ENCODE measurements around the gene FAM184A.
"Not testable (repeated sequence)": the region's sequence is repeated elsewhere in the genome, so short reads cannot be mapped to it uniquely, and the experiment has no call there.

The FAM184A gene

DNA sequence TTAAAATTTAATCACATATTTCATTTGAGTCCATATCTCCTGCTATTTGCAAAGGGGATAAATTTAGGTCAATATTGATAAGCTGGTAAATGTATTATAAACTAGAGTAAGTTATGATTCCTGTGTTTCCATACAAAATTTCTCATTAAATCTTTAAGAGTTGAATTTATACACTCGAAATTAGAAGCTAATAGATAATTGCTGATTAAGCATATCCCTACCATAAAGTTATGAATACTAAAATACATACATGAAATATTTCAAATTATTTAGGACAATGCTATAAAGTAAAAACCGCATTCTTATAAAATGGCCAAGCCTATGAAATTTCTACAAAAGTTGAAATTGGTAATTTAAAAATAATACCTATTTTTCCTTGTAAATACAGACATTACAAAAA lies 71.5 kb downstream of the FAM184A start:
- no peak for DNase-seq

DNA sequence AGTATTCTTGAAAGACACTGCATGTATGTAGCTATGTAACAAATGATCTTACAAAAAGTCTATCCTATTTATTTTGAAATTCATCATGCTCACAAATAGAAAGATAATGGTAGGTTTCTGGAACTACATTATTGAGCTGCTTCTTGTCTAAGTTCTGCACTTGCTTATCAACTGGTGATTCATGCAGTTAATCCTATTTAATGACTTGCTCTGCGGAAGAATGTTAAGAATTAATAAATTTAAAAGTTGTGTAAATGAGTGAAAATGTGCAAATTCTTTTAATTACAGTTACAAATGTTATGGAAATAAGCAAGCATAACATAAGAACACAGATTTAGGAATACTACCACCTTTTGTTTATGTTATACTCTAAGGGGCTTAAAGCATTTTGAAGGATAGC lies 76.4 kb downstream of the FAM184A start:
- DNase-seq: no peak

DNA sequence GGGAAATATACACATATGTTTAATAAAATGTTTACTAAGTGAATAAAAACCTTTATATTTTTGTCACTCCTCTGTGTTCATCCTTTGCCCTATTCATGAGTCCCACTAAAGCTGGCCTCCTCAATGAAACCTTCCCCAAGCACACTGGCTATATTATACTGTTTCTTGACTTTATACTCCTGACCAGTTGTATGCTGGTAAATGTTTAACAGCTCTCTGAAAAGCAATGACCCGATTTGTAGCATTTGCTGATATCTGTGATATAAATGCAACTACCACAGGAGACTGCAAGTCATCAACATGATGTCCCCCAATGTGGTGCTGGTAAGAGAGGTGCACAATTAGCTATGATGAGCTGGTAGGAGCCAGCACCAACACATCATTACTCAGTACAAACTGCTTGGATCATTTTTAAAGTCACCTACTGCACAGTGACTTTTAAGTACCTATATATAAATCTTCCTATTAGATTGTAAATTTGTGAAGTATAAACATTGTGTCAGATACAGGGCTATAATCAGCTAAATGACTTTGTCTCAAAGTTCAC lies 78.9 kb downstream of the FAM184A start:
- no peak for DNase-seq

DNA sequence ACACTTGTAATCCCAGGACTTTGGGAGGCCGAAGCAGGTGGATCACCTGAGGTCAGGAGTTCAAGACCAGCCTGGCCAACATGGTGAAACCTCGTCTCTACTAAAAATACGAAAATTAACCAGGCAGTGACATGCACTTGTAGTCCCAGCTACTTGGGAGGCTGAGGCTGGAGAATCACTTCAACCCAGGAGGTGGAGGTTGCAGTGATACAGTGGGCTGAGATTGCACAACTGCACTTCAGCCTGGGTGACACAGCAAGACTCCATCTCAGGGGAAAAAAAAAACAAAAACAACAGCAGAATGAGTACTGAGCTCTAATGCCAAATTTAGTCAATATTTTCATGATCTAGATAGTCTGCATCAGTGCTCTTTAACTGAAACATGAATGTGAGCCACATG lies 81.0 kb downstream of the FAM184A start:
- DNase-seq: not testable (repeated sequence)

DNA sequence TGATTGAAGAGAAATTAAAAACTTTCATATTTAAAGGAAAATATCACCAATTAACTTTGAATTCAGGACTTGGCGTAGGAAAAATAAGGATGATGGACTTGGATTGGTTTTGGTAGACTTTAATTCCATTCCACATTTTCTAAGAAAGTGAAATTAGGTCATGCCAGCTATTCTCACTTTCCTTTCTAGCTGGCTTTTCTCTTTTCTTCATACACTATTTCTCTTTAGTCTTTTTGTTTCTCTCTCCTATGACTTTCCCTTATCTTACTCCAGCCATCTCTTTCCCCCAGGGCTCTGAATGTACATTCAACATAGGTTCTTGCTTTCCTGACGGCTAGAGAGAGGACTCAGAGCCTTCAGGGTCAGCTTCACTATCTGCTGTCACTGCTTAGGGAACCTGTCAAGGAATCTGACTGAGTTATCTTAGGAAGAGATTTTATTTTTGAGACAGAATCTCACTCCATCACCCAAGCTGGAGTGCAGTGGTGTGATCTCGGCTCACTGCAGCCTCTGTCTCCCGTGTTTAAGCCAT lies 82.1 kb downstream of the FAM184A start:
- no peak for DNase-seq

DNA sequence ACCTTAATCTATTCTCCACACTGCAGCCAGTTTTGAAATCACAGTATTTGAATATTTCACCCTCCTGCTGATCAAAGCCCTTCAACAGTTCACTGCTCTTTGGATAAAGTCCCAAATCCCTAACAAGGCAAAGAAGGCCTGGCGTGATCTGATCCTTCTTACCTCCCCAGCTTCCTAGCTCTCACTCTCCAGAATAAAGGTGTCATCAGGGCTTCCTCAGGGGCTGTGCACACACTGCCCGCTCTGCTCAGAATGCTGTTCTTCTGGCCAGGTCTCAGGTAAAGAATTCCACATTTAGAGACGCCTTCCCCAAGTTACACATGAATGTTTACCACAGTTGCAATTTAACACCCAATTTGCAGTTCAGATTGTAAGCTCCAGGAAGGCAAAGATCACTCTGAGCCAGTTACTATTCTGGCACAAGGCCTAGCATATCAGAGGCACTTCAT lies 84.6 kb downstream of the FAM184A start:
- no peak for DNase-seq

DNA sequence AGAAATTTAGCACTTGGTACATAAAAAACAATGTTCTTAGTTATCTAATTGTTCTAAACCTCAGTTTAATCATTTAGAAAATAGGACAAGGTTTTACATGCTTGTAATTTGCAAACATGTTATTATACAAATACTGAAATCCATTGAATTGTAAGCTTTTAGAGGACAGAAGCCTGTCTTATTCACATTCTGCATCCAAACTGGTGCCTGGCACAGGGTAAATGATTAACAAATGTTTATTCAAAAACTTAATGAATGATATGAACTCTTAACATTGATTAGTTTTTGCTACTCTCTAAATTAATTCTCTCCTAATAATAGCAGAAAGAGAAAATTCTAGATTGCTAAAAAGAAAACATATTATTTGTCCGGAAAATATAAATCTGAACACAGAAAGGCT lies 85.1 kb downstream of the FAM184A start:
- no peak for DNase-seq

DNA sequence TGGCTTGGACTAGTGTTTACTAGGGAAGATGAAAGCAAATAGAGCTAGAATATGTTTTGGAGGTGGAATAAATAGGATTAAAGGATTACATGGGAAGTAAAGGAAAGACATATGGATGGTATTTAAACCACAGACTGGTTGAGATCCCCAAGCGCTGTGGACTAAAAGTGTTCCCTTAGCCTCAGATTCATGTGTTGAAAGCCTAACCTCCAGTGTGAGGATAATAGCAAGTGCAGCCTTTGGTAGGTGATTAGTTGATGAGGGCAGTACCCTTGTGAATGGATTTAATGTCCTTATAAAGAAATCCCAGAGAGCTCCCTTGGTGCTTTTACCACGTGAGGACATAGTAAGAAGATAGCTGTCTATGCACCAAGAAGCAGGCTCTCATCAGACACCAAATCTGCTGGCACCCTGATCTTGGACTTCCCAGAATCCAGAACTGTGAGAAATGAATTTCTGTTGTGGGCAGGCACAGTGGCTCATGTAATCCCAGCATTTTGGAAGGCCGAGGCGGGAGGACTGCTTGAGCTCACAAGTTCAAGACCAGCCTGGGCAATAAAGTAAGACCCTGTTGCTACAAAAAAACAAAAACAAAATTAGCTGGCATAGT lies 86.2 kb downstream of the FAM184A start:
- DNase-seq: no peak

DNA sequence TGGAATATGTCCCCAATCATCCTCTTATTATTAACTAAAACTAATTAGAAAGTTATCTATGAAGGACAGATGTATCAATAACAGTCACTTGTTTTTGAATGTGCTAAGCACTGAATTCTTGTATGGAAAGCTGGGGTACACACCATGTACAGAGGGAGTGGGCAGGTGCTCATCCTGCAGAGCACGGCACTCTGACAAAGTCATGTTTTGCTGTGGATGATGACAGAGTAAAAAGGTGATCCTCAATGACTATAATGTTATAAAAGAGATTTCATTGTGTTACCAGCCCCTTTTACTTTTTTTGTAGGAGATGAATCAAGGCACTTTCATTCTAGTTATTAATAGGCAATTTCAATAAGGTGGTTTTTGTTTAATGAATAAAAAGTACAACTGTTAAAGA lies 92.2 kb downstream of the FAM184A start:
- DNase-seq: no peak

DNA sequence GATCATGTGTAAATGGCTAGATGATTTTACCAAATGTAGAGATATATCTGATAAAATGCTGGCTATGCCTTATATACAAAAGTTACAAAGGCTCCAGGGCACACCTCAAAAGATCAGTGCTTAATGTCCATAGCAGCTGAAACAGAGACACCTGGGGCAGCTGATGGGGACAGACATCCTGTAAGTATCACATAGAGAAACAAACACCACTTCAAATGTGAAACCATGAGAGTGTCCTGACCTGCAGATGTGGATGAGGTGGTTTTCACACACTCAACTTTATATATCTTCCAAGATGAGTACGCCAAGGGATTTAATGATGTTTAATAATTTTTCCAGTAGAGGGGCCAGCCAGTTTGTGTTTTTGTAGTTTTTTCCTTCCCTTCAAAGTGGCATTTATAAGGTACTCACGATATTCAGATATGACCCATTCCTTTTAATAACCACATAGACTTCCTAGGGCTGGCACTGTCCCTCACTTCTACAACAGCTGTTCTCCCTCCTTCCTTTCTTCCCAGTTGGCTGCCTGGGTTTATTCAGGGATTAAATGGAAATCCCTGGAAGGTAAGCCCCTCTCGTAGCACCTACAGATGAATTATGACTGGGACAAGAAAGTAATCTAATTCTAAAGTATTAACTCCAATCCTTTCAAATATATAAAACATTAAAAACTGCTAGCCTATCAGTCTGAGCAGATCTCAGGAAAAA lies 93.2 kb downstream of the FAM184A start:
- no peak for DNase-seq

DNA sequence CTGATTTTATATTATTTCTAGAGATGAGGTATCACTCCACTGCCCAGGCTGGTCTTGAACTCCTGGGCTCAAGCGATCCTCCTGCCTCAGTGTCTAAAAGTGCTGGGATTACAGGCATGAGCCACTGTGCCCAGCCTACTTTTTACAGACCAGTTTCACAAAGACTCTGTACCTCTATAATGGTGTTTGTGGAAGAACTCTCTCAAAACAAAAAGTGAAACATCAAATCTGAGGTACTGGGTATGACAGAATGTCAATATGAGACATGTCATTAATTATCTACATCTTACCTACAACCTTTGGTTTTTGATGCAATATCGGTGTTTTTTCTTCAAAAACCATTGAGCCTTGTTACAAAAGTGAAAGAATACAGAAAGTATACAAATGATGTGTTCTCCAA lies 94.1 kb downstream of the FAM184A start:
- DNase-seq: no peak

DNA sequence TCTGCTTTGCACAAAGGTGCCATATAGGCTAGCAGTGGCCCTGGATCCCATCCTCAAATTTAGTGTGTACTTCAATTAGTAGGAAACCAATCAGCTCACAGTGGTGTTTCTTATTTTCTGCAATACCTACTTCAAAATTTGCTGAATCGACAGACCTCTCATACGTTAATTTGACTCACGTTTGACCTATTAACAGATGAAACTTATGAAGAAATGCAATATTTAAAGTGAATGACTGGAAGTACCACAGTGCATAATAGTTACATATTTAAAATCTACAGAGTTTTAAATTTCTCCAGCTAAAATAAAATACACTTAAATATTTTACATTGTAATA lies 95.9 kb downstream of the FAM184A start:
- DNase-seq: no peak

DNA sequence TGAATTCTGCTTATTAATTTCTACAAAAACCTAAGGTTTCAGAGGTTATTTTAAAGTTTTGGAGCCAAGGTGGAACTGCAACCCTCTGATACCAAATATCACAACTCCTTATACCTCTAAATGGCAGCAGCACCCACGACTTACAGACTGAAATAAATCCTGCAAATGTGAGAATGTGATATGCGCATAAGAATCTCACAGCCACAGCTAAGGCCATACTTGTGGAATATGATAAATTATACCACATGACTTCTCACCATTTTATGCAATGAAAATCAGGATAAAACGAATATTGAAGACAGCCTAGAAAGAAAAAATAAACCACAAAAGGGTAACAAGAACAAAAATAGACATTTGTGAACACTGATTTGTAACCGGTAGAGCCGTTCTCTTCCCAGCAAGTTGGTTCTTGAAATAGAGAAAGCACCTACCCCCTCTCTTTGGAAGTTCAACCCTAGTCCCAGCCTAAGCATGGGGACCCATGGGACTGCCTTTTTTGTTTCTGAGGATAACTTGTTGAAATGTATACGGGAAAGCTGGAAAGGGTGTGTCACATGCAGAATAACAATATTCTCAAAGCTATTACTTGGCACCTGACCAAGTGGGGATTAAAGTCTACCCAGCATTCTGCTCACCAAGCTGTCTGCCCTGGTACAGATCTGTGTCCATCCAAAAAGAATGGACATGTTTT lies 96.4 kb downstream of the FAM184A start:
- no peak for DNase-seq

DNA sequence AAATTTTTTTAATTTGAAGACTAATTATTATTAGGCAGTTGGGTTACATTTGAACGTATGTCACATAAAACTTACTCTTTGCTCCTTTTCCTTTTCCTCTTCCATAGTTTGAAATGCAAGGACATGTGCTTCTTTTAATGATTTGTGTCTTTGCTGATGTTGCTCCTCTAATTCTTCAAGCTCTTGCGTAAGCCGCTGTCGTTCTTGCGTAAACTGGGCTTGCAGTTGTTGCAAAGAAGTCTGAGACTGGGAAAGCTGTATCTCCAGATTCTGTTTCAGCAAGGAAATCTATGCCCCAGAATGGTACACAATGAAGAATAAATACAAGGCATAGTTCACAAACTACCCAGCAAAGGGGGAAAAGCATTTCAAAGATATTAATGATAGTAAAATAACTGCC lies 98.4 kb downstream of the FAM184A start:
- DNase-seq: no peak

DNA sequence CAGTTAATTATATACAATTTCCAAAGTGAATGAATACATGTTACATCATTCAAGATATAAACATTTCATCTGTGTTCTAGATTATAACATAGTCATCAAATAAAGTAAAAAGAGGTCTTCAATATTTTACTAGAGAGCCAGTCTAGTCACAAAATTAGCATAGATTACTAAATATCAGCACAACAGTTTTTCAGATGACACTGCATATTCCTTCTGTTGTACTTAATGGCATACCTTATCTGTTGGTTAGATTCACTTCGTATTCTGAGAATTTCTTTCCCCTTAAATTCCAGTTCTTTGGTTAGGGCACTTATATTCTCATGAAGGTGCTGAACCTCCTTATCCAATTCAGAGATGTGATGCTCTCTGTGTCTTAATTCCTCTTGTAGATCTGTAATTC lies 103.7 kb downstream of the FAM184A start:
- no peak for DNase-seq

DNA sequence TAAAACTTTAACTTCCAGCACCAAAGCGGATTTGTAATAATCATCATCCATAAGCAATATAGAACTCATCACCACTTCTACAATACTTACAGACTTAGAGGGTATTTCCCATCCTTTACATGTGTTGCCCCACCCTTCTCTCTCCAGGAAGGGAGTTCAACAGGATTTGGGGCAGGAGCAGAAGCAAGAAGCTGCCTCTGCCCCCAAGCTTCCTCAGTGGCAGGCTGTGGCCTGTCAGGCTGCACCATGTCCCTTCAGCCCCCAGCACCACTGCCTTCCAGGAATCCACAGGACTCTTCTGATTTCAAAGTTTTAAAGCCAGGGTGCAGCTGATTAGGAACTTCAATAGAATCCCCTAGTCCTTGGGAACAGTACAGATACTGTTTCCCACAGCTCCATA lies 106.8 kb downstream of the FAM184A start:
- DNase-seq: no peak

DNA sequence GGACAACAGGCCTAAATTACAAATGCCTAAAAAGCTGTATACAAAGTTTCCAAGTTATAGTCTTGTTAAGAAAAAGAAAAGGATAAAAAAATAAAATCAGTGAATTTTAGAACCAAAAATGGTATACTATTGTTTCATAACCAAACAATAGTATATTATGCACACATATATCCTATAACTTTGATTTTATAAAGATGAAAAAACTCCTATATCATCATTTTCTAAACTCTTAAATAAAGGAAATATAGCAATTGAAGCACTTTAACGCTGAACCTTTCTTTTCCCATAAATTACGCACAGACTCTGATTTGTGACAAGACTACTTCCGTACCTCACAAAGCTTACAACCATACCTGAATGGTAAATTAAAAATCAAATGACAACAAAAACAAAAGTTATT lies 107.6 kb downstream of the FAM184A start:
- no peak for DNase-seq

DNA sequence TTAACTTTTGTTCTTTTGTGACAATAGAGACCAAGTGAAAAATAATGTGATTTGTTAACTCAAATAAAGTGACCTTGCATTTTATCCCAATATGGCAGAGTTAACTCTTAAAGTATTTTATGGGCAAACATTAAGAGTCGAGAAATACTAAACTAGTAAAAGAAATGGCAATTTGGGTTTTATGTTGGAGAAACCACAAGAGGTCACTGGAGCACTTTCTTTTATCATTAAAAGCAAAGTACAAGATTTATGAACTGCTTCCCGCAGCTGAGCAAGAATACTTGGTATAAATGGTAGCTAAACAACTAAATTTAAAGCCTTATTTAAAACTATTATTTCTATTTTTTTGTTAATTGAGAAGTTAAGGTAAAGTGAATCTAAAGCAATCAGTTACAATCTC lies 110.0 kb downstream of the FAM184A start:
- no peak for DNase-seq

DNA sequence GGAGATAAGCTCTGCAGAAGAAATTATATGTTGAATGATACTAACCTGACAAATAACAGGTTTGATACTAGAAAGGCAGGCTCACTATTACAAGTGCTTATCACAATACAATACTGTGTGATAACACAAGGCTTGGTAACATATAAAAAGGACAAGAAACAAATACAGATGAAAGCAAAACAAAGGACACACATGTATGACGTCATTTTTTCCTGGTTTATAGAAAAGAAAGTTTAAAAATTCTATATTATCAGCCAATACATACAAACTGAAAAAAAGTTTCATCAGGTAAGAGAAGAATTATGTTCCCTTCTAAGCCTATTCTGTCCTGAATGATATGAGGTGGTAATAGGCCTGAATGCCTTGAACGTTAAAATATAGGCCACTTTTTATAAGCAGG lies 111.2 kb downstream of the FAM184A start:
- DNase-seq: no peak

DNA sequence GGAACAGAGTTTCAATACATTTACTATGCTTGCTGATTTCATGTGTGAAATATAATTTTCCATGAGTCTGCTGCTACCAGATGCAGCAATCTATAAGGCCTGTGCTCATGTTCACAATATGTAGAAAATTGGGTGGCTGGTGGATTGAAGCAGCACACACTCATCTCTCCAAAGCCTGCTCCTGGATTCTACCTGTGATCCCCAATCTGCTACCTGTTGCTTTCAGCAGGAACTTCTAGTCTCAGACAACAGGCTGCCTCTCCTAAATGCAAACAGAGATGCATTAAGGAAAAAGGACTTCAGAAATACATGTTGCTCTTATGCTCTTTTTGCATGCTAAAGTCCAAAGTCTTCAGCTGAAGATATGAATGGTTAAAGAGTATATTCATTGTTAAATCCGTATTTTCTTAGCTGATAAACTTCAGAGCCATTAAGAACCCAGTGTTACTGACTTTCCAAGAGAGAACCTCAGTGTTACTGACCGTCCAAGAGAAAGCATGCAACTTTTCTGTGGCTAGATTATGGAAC lies 112.6 kb downstream of the FAM184A start:
- DNase-seq: no peak

DNA sequence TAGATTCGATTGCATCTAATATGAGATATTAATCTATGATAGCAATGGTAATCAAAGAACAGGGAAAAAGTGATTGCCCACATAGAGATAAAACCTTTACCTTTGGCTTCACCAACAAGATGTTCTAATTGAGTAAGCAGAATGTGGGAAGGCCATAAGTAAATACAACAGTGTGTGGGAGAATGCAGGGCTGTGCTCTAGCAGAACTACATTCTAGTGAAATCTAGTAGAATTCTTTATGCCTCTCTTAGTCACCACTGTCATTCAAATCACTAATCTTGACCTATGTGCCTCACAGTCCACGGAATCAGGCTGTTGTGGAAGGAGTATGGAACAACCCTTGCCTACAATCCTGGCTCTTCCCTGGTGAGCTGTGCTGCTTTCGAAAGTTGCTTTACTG lies 113.1 kb downstream of the FAM184A start:
- DNase-seq: no peak

DNA sequence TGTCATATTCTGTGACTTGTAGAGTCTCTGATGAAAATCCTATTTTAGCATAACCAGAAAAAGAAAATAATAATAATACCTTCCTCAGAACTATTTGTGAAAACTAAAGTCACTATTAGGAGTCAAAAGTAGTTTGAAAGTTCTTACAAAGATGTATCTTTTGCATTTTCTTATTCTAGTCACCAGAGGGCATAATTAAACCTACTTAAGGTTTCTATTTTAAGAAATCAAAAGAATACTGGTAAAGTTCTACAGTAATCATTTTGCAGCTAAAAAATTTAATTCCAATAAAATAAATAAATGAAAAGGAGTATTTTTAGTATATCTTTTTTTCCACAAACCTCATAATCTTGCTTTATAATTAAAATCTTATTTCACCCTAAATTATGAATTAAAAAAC lies 115.5 kb downstream of the FAM184A start:
- no peak for DNase-seq

DNA sequence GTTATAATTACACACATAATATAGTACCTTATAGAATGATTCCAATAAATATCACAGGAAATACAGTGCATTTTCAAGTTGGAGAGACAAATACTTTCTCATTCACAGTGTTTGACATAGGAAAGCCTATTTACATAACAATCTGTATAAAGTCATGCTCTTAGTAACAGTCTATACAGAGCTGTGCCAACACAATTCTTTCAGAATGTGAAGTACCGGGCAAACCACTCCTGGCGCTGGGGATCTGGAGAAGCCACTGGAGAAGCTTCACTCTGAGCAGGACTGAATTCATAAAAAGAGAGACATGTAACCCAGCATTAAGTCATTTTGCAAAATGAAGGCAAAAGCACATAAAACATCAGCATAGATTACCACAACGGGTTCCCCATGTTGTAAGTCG lies 118.6 kb downstream of the FAM184A start:
- no peak for DNase-seq

DNA sequence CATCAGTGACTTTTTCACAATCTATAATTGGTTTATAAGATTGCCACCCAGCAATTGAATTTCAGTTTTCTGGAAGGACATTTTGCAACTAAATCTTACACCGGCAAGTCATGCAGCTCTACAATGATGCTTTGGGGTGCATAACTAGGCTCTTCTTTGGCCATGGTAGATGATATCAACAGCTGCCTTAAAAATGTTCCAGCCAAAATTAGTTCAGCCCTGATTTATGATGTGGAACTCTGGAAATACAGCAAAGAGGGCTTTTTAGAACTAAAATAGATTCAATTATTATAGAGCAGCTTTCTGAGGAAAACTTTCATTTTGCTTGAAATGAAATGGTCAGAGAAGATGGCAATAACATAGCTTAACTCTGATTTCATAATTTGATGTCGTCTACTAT lies 125.1 kb downstream of the FAM184A start:
- no peak for DNase-seq

Measured in right hindlimb (tissue), 1 donor.